TTC549 (cell line): Measurements from ENCODE around the gene LHFPL6.

ENCODE experiments used
- FAIRE-seq: peaks from 2 replicates; lab custom pipeline; 2012; peaks lifted over from hg19 to GRCh38; lab: Jason Lieb, UNC

The LHFPL6 gene

GRCh38 chr13:39462428-39462827 is 140.6 kb downstream of the LHFPL6 start:
- FAIRE-seq: no peak

- no peak for FAIRE-seq
These were observed 141.2 kb downstream of the LHFPL6 start for GRCh38 chr13:39461685-39462266.

- no peak for FAIRE-seq
These were observed 145.7 kb downstream of the LHFPL6 start for GRCh38 chr13:39457274-39457673.

GRCh38 chr13:39455521-39456175 is 147.3 kb downstream of the LHFPL6 start:
- FAIRE-seq: no peak

- FAIRE-seq: no peak
These were observed 150.2 kb downstream of the LHFPL6 start for GRCh38 chr13:39452834-39453233.

- no peak for FAIRE-seq
These were observed 150.6 kb downstream of the LHFPL6 start for GRCh38 chr13:39452417-39452816.

- no peak for FAIRE-seq
These were observed 151.1 kb downstream of the LHFPL6 start for GRCh38 chr13:39451860-39452301.

GRCh38 chr13:39451301-39451700 is 151.7 kb downstream of the LHFPL6 start:
- FAIRE-seq: no peak

GRCh38 chr13:39450176-39450575 is 152.8 kb downstream of the LHFPL6 start:
- FAIRE-seq: no peak

GRCh38 chr13:39448834-39449233 is 154.2 kb downstream of the LHFPL6 start:
- FAIRE-seq: no peak

- no peak for FAIRE-seq
These were observed 156.1 kb downstream of the LHFPL6 start for GRCh38 chr13:39446865-39447264.

GRCh38 chr13:39444866-39445265 is 158.1 kb downstream of the LHFPL6 start:
- no peak for FAIRE-seq

GRCh38 chr13:39433651-39434050 is 169.3 kb downstream of the LHFPL6 start:
- FAIRE-seq: no peak

- FAIRE-seq: no peak
These were observed 170.8 kb downstream of the LHFPL6 start for GRCh38 chr13:39432196-39432595.

GRCh38 chr13:39422845-39423565 is 180.0 kb downstream of the LHFPL6 start:
- no peak for FAIRE-seq

- no peak for FAIRE-seq
These were observed 183.1 kb downstream of the LHFPL6 start for GRCh38 chr13:39419876-39420275.

- FAIRE-seq: no peak
These were observed 183.9 kb downstream of the LHFPL6 start for GRCh38 chr13:39419068-39419467.

- FAIRE-seq: no peak
These were observed 184.6 kb downstream of the LHFPL6 start for GRCh38 chr13:39418424-39418823.

GRCh38 chr13:39417643-39418042 is 185.3 kb downstream of the LHFPL6 start:
- FAIRE-seq: no peak

GRCh38 chr13:39417131-39417530 is 185.9 kb downstream of the LHFPL6 start:
- FAIRE-seq: no peak

- no peak for FAIRE-seq
These were observed 187.8 kb downstream of the LHFPL6 start for GRCh38 chr13:39415008-39415802.

GRCh38 chr13:39414339-39414738 is 188.7 kb downstream of the LHFPL6 start:
- no peak for FAIRE-seq

- FAIRE-seq: no peak
These were observed 191.5 kb downstream of the LHFPL6 start for GRCh38 chr13:39411511-39411910.
